Keratinocyte (primary cell): ENCODE results near the gene RAF1. TPM values are rescaled to one million over a fixed set of nuclear protein-coding genes. Genes with fewer than 3 reads are reported as not detected.
A peak's percentile ranks its signal among the peaks of the same experiment; 100 is the strongest.

Source experiments
- DNase-seq: peaks from one replicate; pipeline ENCODE4 v3.0.0-alpha.2; 2011; ENCODE audit warnings: low read depth, missing footprints, low spot score
- FAIRE-seq: peaks from 2 replicates; lab custom pipeline; 2011; peaks lifted over from hg19 to GRCh38; lab: Jason Lieb, UNC
- H2AFZ ChIP-seq: 2 replicates; pipeline ENCODE4 v1.6.0; 2012; ENCODE audit warnings: low read length, control low read depth, inconsistent platforms; ENCODE audit not compliant: control insufficient read depth
- H3K27ac ChIP-seq: 2 replicates; pipeline ENCODE4 v1.5.1; 2011; ENCODE audit warnings: low read length; ENCODE audit not compliant: control insufficient read depth, insufficient read depth
- H3K27me3 ChIP-seq: 3 replicates; pipeline ENCODE4 v1.6.0; 2011; ENCODE audit warnings: low read length; ENCODE audit not compliant: control insufficient read depth, insufficient read depth; ENCODE audit errors: extremely low read depth
- H3K36me3 ChIP-seq, 2 experiments: 2 replicates in 1 of 2; 3 replicates in 1 of 2; pipeline ENCODE4 v1.5.1; 2011; ENCODE audit warnings: low read length in 2 of 2, mild to moderate bottlenecking in 1 of 2; ENCODE audit not compliant: control insufficient read depth in 2 of 2, insufficient read depth in 2 of 2; ENCODE audit errors: extremely low read depth in 1 of 2
- H3K4me1 ChIP-seq: 3 replicates; pipeline ENCODE4 v1.5.1; 2011; ENCODE audit warnings: low read length; ENCODE audit not compliant: control insufficient read depth, insufficient read depth; ENCODE audit errors: extremely low read depth
- H3K4me2 ChIP-seq: 3 replicates; pipeline ENCODE4 v1.6.0; 2011; ENCODE audit warnings: low read depth, low read length; ENCODE audit not compliant: control insufficient read depth, insufficient read depth; ENCODE audit errors: extremely low read depth
- H3K4me3 ChIP-seq, 3 experiments: fragments of 200-600 bp in 1 of 3; sonication (generic) in 1 of 3; 2 replicates in 2 of 3; 3 replicates in 1 of 3; pipeline ENCODE4 v1.5.1; 2011 to 2016; ENCODE audit warnings: low read length in 3 of 3, mild to moderate bottlenecking in 3 of 3, control low read depth in 2 of 3, inconsistent platforms in 1 of 3, low read depth in 1 of 3, mixed read lengths in 1 of 3, mixed run types in 1 of 3, moderate library complexity in 1 of 3; ENCODE audit not compliant: control insufficient read depth in 2 of 3, insufficient read depth in 2 of 3; ENCODE audit errors: extremely low read depth in 1 of 3
- H3K79me2 ChIP-seq: 2 replicates; pipeline ENCODE4 v1.6.0; 2012; ENCODE audit warnings: low read length; ENCODE audit not compliant: control insufficient read depth, insufficient read depth
- H3K9ac ChIP-seq: 3 replicates; pipeline ENCODE4 v1.6.0; 2011; ENCODE audit warnings: low read length; ENCODE audit not compliant: control insufficient read depth, insufficient read depth; ENCODE audit errors: extremely low read depth
- H3K9me1 ChIP-seq: 3 replicates; pipeline ENCODE4 v1.6.0; 2011; ENCODE audit warnings: low read length; ENCODE audit not compliant: control insufficient read depth, insufficient read depth; ENCODE audit errors: extremely low read depth
- H3K9me3 ChIP-seq: 2 replicates; pipeline ENCODE4 v1.5.1; 2012; ENCODE audit warnings: low read depth, low read length; ENCODE audit not compliant: control insufficient read depth
- H4K20me1 ChIP-seq: 3 replicates; pipeline ENCODE4 v1.6.0; 2011; ENCODE audit warnings: low read length; ENCODE audit not compliant: control insufficient read depth, insufficient read depth; ENCODE audit errors: extremely low read depth
- CTCF ChIP-seq, 3 experiments: IDR thresholded peaks in 1 of 3; conservative IDR thresholded peaks in 1 of 3; optimal IDR thresholded peaks in 1 of 3; 2 replicates in 2 of 3; 3 replicates in 1 of 3; pipeline versions ENCODE3 to v1.5.1; 2011; ENCODE audit warnings: low read length in 3 of 3, mild to moderate bottlenecking in 3 of 3, moderate library complexity in 2 of 3, control low read depth in 1 of 3, inconsistent platforms in 1 of 3; ENCODE audit not compliant: insufficient read depth in 2 of 3; ENCODE audit errors: extremely low read depth in 1 of 3
- EZH2 ChIP-seq: IDR thresholded peaks from one replicate; pipeline ENCODE4 v1.6.1; 2012; ENCODE audit warnings: inconsistent platforms, mild to moderate bottlenecking, low read length, moderate library complexity
- dilution Hi-C: fragments of 300-500 bp; cut with MboI; formaldehyde crosslinking; loops from one replicate; pipeline ENCODE4 v1.7.0; 2020; ENCODE audit warnings: low sequenced_read_pairs; ENCODE audit not compliant: extremely low pct_ligation_motif_present
- polyA plus RNA-seq, 5 experiments: library from polyadenylated mRNA; depleted of rRNA in 3 of 5; stranded (reverse) in 3 of 5; stranded (forward) in 1 of 5; unstranded in 1 of 5; fragments of >200 nt; gene quantifications; 1 replicate in 1 of 5; 2 replicates in 3 of 5; 3 replicates in 1 of 5; pipeline versions ENCODE4 v1.2.1 to v1.2.3, GENCODE V29; 2011 to 2012; ENCODE audit warnings: missing spikeins in 2 of 5, low read depth in 1 of 5, low replicate concordance in 1 of 5

Gene RAF1
- polyA plus RNA-seq, 1 donor (not counting 4 experiments of a cell fraction or from before 2014, with no cell fraction given), result 80.1 TPM

GRCh38 chr3:12549971-12550760 is 113.8 kb downstream of the RAF1 start:
- no peaks in the 10 kb centered on the region for H3K27me3 ChIP-seq
- FAIRE-seq, result no peak
- H3K4me1 ChIP-seq, result peaks cover 4% of the 10 kb centered on the region

GRCh38 chr3:12545473-12545791 is 118.5 kb downstream of the RAF1 start, which contains the start of gene MKRN2OS:
TSS of gene MKRN2OS (minus strand) at chr3:12545499. CDS start at chr3:12545464, 35 bp downstream.
- H3K9me1 ChIP-seq, result no peaks in the 10 kb centered on the region
- H4K20me1 ChIP-seq, result no peaks in the 10 kb centered on the region
- H3K27me3 ChIP-seq, result no peaks in the 10 kb centered on the region
- dilution Hi-C loops, result no loop called here
- TF ChIP-seq CTCF (optimal IDR thresholded peaks at IDR 0.05 in 1 of 3, IDR thresholded peaks at IDR 0.05 in 1 of 3, conservative IDR thresholded peaks at IDR 0.05 in 1 of 3; ENCODE audit: extremely low read depth in 1 of 3, insufficient read depth in 2 of 3, low read length in 3 of 3), result no peak
- TF ChIP-seq EZH2, result no peak
- H3K4me2 ChIP-seq, result peak within 1 kb of the TSS; percentile 91
- peak within 1 kb of the TSS; percentile 56 to 83 (median 73) for H3K4me3 ChIP-seq
- H3K79me2 ChIP-seq, result no peaks in the 10 kb centered on the region
- no peaks in the 10 kb centered on the region for H3K9me3 ChIP-seq
- H3K4me1 ChIP-seq, result peaks cover 10% of the 10 kb centered on the region
- peak within 1 kb of the TSS; percentile 67 for H3K27ac ChIP-seq
- H2AFZ ChIP-seq, result peak within 1 kb of the TSS; percentile 80
- H3K9ac ChIP-seq, result peak within 1 kb of the TSS; percentile 72
- peak; percentile 45 for DNase-seq
- peak; percentile 89 for FAIRE-seq
- peaks cover 0 to under 1% of the 10 kb centered on the region in 2 experiments for H3K36me3 ChIP-seq

More at GRCh38 chr3:12549971-12550760, 113.8 kb downstream of the RAF1 start:
- Histone ChIP-seq H3K4me3 (no peak overlapping the region), H3K36me3 (no peaks in the 10 kb centered on the region), H3K9me3 (no peaks in the 10 kb centered on the region), H3K9me1 (no peaks in the 10 kb centered on the region), H3K4me2 (no peak overlapping the region), H2AFZ (no peak overlapping the region), H4K20me1 (no peaks in the 10 kb centered on the region), H3K9ac (no peak overlapping the region), H3K79me2 (no peaks in the 10 kb centered on the region), H3K27ac (no peak overlapping the region)
- TF ChIP-seq CTCF (optimal IDR thresholded peaks at IDR 0.05 in 1 of 3, IDR thresholded peaks at IDR 0.05 in 1 of 3, conservative IDR thresholded peaks at IDR 0.05 in 1 of 3; ENCODE audit: extremely low read depth in 1 of 3, insufficient read depth in 2 of 3, low read length in 3 of 3) (no peak), EZH2 (no peak)
- dilution Hi-C loops, result no loop called here
- DNase-seq, result no peak
